Hematopoietic multipotent progenitor cell treated with erythropoietin and hydrocortisone succinate and interleukin-3 and kit ligand, for 8 days (in vitro differentiated cells): ENCODE data around the gene MATK.

Experiments used
- DNase-seq: peaks from one replicate; pipeline ENCODE4 v3.0.0-alpha.2; 2015

MATK gene

DNA sequence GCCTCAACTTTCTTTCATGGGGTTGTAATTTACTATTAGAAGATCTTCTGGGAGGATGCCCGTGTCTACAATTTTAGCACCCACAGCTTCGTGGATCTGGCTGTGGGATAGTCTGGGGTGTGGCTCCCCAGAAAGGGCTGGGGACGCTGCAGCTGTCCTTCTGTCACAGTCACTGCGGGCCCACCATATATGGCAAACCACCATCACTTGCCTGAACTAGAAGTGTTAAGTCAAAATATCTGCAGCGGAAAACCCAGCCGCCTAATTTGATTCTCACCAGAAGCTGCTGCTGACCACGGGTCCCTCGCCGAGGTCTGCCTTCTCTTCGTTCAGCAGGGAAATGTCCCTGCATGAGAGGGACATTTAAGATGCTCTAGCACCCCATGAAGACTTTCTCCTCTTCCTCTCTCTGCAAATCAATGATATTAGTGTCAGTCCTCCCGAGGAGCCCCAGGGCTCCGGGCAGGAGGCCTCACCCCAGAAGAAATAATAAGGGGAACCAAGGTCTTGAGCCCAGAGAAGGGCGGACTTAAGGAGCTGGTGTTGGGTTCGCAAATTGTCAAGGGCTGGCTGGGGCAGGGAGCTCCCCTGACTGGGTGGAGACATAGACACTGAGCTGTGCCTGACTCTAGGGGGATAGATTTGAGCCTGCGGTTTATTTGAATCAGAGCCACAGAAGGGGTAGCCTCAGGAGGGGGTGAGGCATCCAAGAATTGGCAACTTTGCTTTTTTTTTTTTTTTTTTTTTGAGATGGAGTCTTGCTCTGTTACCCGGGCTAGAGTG lies 3.0 kb upstream of the MATK start:
- DNase-seq: no peak

DNA sequence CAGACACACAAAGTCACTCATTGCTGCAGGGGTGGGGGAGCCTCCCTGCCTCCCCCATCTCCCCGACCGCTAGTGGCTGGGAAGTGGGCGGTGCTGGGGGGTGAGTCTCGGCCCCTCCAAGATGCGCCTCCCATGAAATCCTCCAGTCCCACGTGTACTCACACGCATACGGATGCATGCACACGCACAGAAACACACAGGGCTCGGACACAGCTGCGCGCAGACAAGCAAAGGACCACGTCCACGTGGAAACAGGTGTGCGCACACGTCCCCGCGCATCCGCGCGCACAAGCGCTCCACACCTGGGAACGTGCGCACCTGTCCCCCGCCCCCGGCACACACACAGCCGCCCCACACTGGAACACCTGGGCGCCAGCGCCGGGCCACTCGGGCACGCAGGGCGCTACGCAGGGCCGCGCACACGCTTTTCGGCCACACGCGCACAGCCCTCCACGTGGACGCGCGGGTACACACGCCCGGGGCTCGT lies 687 bp downstream of the MATK start:
- DNase-seq: no peak

GRCh38 chr19:3784607-3785450 lies 1.4 kb downstream of the MATK start:
- DNase-seq: no peak

DNA sequence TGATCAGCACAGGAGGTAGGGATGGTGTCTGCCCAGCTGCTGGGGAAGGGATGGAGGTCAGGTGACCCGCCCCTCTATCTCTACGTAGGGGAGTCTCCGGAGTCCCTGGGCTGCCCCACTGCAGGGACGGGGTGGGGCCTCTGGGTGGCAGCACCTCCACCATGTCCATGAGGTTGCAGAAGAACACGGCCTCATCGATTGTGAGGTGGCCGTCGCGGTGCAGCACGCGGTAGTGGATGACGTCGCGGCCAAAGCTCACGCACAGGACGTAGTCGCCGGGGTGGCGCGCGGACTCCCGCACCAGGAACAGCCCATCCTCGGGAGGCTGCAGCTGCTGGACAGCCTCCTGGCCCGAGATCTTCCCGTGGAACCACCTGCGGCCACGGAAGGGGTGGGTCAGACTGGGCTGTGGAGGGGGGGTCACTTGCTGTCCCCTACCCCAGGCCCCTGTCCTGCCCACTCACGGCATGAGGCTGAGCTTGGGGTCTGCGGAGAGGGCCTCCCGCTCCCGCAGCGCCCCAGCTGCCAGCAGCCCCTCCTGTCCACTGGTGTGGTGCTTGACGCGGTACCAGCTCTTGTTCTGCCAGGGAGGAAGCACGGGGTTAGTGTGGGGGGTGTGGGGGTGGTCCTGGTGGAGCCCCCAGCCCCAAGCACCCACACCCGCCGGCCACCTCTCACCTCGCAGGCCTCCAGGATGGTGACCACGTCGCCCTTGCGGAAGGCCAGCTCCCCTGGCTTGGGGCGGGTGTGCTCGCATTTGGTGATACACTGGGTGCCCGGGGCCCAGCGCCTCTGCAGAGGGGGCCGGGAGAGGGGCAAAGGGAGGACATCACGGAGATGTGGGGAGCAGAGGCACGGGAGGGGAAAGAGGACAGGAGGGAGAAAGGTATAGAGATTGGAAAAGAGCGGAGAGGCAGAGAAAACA lies 2.3 kb downstream of the MATK start:
- peak; percentile 28 for DNase-seq

- no peak for DNase-seq
Observed at GRCh38 chr19:3782903-3783302, 3.3 kb downstream of the MATK start.

- no peak for DNase-seq
Observed at GRCh38 chr19:3782330-3782729, 3.9 kb downstream of the MATK start.

DNA sequence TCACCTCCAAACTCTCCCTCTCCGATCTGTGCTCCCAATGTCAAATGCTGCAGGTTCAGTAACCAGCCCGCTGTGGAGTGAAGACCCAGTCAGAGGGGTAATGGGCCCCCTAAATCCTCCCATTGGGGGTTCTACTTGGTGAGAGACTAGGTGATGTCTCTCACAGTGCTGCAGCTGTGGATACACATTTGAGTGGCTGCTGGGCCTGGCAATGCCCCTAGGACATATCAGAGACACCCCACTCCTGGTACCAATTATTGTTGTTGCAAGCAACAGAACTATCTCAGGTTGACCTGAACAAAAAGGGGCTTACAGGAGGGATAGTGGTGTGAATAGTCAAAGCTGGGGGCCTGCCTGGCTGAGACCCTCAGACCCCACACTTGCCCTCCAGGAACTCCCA lies 4.6 kb downstream of the MATK start:
- DNase-seq: no peak

DNA sequence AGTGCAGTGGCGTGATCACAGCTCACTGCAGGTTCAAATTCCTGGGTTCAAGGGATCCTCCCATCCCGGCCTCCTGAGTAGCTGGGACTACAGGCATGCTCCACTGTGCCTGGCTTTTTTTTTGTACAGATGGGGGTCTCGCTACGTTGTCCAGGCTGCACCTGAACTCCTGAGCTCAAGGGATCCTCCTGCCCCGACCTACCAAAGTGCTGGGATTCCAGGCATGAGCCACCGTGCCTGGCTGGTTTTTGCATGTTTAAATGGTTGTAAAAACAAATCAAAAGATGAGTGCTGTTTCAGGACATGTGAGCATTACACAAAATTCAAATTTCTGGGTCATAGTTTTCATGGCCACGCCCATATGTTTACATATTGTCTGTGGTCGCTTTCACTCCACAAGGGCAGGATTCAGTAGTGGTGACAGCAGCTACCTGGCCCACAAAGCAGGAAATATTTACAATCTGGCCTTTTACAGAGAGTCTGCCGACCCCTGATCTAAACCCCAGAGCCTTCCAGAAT lies 5.3 kb downstream of the MATK start:
- no peak for DNase-seq

DNA sequence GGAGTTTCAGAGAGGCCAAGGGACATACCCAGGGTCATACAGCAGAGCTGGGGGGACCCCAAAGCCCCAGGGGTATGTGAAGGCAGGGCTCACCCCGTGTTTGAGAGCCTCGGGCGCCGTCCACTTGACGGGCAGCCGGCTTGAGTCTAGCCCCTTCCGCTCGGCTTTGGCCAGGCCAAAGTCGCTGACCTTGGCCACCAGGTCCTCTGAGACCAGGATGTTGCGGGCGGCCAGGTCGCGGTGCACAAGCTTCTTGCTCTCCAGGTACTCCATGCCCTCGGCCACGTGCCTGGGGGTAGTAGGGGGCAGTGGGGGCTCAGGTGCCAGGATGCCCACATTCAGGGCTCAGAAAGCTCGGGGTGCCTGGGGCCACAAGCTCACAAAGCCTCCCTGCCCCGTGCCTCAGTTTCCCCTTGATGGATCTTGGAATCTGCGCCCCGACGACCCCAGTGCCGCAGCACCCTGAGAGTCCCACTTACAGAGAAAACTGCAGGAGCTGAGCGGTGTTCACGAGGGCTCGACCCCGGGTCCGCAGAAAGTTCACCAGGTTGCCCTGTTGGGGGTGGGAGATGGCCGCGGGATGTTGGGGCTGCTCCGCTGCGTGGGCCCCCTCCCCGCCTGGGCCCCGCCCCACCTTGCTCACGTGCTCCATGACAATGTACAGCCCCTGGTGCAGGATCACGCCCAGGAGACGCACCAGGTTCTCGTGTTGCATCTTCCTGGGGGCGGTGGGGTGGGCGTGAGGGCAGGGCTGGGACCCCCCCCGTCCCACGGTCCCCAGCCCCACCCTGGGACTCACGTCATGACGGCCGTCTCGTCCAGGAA lies 7.1 kb downstream of the MATK start:
- DNase-seq: no peak

GRCh38 chr19:3778104-3778867 lies 7.9 kb downstream of the MATK start:
- DNase-seq: no peak

- DNase-seq: no peak
Observed at GRCh38 chr19:3776479-3777040, 9.6 kb downstream of the MATK start.

- DNase-seq: no peak
Observed at GRCh38 chr19:3775831-3776230, 10.3 kb downstream of the MATK start.

GRCh38 chr19:3775374-3775711 lies 10.8 kb downstream of the MATK start:
- no peak for DNase-seq

GRCh38 chr19:3774621-3775373 lies 11.4 kb downstream of the MATK start:
- no peak for DNase-seq

- no peak for DNase-seq
Observed at GRCh38 chr19:3773814-3774515, 12.2 kb downstream of the MATK start.

DNA sequence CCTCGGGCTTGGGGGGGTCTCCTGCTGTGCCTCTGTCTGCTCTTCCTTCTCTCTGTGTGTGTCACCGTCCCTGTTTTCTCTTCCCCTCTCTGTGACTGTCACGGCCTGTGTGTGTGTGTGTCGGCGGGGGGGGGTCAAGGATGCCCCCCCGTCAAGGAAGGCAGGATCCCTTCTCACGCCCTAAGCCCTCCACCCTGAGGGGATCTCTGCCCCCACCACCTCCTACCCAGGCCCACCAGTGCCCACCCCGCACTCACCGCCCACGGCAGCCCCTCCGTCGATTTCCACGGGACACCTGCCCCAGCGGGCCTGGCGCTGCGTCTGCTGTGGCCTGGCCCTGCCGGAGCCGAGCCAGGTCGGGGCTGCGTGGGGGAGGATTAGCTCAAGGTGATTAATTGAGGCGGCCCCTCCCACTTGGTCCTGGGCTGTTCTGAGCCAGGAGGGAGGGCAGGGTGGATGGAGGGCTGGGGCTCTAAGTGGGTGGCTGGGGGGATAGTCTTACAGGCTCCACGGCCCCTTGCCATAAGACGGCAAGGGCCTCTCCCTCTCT lies 14.2 kb downstream of the MATK start, which contains the start of gene RAX2:
Gene RAX2, minus strand, starts transcription at position 323 of the 550 bp plus-strand sequence. CDS start 486 bp downstream, outside the sequence.
- DNase-seq: no peak

GRCh38 chr19:3771000-3771905 lies 14.9 kb downstream of the MATK start:
- no peak for DNase-seq
